GM13977 (cell line): ENCODE results near the gene TRMT10B.
"Not testable (repeated sequence)": the region's sequence is repeated elsewhere in the genome, so short reads cannot be mapped to it uniquely, and the experiment has no call there.

Experiments
- DNase-seq: peaks from one replicate; pipeline ENCODE4 v3.0.0; 2012; ENCODE audit warnings: low spot score
- CTCF ChIP-seq: IDR thresholded peaks from 2 replicates; pipeline ENCODE4 v1.5.1; 2012; ENCODE audit warnings: mild to moderate bottlenecking, control low read depth; ENCODE audit not compliant: insufficient read depth; ENCODE audit errors: extremely low read depth, missing control alignments
- in situ Hi-C: fragments of 300-500 bp; cut with MboI; formaldehyde crosslinking; loops from one replicate; pipeline ENCODE4 v1.12.0; 2022; ENCODE audit warnings: low sequenced_read_pairs, low pct_unique_long_range_greater_than_20kb, mixed read lengths, inconsistent platforms; ENCODE audit not compliant: unreplicated experiment

TRMT10B gene

DNA sequence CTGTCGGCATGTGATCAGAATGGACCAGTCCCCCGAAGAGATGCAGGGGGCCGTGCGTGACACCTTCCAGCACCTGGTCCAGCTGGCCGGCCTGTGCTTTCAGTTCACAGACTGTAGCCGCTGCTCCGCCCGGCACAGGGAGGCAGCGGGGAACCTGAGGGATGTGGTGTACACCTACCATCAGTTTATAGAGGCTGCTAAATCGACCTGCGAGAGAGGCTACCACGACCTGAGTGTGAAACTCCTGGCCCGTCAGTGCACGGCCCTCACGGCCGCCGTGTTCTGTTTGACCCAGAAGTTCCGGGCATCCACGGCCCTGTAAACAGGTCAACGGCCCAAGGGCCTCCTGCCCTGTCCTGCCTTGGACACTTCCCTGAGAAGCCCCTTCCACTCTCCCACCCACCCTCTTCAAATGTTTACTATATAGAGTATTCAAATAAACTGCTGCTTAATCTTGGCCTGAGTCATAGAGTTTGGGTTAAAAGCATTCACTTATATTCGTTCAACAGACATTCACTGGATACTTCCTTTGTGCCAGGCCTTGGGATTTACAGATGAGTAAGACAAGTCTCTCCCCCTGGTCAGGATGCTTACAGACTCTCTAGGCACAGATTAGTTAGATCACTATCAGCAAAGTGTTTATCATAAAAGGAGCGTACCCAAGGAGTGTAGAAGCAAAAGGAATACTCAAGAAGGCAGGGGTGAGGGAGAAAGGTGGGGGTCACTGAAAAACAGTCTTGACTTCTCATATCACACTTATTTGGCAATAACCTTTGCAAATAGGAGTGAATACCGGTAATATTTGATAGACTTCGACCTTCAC is 6.9 kb upstream of the TRMT10B start:
- in situ Hi-C loops = no loop called here
- no peak for DNase-seq
- TF ChIP-seq CTCF = no peak

DNA sequence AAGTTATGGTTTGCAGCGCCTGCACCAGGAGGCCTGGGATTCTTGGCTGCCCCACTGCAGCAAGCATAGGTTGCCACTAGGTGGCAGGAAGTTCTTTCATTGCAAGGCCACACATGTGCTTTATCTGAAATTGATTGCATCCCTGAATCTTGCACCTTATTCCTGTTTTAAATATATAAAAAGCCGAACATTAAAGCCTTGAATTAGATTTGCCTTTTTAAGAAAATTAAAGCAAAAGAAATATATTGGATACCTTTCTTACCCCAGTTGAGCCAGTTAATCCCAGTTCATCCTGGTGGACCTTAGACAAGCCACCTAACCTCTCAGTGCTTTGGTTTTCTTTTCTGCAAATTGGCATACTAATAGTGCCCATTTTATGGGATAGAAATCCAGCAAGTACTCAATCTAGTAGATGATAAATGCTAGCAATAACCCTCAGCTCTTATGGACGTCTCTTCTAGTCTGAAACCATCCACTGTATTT is 6.3 kb upstream of the TRMT10B start:
- peak; percentile 90 for TF ChIP-seq CTCF
- in situ Hi-C loops = no loop called here
- DNase-seq = peak; percentile 91

DNA sequence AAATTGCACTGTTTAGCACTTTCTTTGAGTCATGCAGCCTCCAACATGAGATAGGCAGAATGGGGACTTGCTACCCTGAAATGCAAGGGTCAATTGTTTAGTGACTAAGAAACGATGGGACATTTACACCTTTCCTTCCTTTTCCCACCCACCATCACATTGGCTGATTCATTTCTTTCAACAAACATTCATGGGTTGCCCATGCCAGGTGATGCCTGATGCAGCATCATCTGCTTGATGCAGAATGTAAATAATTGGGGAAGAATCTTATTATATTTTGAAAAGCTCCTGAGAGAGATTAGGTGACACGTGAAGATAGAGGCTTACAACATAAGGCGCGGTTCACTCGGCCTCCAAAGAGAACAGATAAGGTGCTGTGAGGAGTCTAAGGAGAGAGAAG is 4.5 kb upstream of the TRMT10B start:
- TF ChIP-seq CTCF = no peak
- no peak for DNase-seq
- in situ Hi-C loops = no loop called here

DNA sequence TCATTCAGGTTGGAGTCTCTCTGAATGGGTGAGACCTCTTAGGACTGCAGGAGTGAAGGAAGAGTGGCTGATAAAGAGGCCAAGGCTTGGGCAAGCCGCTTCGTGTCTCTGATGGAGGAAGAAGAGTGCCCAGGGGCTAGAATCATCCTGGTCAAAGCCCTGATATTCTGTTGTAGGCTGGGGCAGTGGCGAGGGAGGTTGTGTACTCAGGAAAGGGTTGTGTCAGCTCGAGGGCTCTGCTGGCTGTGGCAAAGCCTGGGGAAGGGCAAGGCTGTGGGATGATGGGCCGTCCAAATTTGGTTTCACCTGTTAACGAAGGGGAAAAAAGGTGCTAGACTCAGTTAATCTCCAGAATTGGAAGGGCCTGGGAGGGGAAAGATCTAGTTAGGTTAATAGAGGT is 2.4 kb upstream of the TRMT10B start:
- in situ Hi-C loops = no loop called here

DNA sequence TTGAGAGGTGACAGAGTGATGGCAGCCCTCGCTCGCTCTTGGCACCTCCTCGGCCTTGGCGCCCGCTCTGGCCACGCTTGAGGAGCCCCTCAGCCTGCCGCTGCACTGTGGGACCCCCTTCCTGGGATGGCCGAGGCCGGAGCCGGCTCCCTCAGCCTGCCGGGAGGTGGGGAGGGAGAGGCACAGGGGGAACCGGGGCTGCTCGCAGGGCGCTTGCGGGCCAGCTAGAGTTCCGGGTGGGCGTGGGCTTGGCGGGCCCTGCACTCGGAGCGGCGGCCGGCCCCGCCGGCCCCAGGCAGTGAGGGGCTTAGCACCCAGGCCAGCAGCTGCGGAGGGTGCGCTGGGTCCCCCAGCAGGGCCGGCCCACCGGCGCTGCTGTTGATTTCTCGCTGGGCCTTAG is 1.9 kb upstream of the TRMT10B start:
- in situ Hi-C loops, DNase-seq: not testable (repeated sequence)

More for the DNA sequence above, 2.4 kb upstream of the TRMT10B start:
- TF ChIP-seq CTCF = no peak
- no peak for DNase-seq

DNA sequence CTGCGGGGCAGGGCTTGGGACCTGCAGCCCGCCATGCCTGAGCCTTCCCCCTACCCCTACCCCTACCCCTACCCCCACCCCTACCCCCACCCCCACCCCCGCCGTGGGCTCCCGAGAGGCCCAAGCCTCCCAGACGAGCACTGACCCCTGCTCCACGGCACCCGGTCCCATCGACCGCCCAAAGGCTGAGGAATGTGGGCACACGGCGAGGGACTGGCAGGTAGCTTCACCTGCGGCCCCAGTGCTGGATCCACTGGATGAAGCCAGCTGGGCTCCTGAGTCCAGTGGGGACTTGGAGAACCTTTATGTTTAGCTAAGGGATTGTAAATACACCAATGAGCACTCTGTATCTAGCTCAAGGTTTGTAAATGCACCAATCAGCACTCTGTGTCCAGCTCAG is 1.5 kb upstream of the TRMT10B start:
- in situ Hi-C loops, DNase-seq: not testable (repeated sequence)

DNA sequence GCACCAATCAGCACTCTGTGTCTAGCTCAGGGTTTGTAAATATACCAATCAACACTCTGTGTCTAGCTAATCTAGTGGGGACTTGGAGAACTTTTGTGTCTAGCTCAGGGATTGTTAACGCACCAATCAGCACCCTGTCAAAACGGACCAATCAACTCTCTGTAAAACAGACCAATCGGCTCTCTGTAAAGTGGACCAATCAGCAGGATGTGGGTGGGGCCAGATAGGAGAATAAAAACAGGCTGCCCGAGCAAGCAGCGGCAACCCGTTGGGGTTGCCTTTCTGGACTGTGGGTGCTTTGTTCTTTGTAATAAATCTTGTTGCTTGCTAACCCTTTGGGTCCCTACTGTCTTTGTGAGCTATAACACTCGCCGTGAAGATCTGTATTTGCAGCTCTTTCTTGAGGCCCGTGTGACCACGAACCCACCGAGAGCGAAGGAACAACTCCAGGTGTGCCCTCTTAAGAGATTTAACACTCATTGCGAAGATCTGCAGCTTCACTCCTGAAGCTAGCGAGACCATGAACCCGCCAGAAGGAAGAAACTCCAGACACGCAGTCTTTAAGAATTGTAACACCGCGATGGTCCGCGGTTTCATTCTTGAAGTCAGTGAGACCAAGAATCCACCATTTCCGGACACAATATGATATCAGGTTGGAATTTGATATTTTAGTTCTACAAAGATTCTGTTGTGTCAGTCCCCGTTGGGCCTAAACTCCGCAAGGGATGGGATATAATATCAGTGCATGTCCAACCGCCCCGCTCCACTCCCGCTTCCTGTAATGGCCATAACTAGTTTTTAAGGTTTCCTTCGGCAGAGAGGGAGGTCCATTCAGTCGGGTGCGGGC is 740 bp upstream of the TRMT10B start:
- TF ChIP-seq CTCF = no peak
- in situ Hi-C loops = no loop called here
- no peak for DNase-seq
